Frontal cortex (tissue), 4 donors: ENCODE results near the gene ID3. TPM values are rescaled to one million over a fixed set of nuclear protein-coding genes. Genes with fewer than 3 reads are reported as not detected.
A peak's percentile ranks its signal among the peaks of the same experiment; 100 is the strongest.

ENCODE experiments used
- DNase-seq, 2 donors: peaks; one replicate each; pipeline ENCODE4 v3.0.0; 2012; ENCODE audit warnings: low spot score in 2 of 2
- FAIRE-seq: peaks from 2 replicates; lab custom pipeline; 2012; peaks lifted over from hg19 to GRCh38; lab: Jason Lieb, UNC
- total RNA-seq: library from RNA; depleted of rRNA; stranded (reverse); fragments of >200 nt; gene quantifications from one replicate; pipeline ENCODE4 v1.2.3, GENCODE V29; 2014
- donor health status: control.
- donor health status: control.
- donor health status: control.

ID3 gene
- total RNA-seq, 1 donor from 2014 or later = 22.4 TPM

- peak; percentile 88 to 99 for DNase-seq
- FAIRE-seq = no peak
Observed at GRCh38 chr1:23530747-23531561, 28.3 kb downstream of the ID3 start, which contains the start of gene E2F2. Gene E2F2 (minus strand): TSS chr1:23531233. CDS start chr1:23530793, 440 bp downstream.

GRCh38 chr1:23530087-23530746 is 29.1 kb downstream of the ID3 start:
- DNase-seq (no peak), FAIRE-seq (no peak)

DNA sequence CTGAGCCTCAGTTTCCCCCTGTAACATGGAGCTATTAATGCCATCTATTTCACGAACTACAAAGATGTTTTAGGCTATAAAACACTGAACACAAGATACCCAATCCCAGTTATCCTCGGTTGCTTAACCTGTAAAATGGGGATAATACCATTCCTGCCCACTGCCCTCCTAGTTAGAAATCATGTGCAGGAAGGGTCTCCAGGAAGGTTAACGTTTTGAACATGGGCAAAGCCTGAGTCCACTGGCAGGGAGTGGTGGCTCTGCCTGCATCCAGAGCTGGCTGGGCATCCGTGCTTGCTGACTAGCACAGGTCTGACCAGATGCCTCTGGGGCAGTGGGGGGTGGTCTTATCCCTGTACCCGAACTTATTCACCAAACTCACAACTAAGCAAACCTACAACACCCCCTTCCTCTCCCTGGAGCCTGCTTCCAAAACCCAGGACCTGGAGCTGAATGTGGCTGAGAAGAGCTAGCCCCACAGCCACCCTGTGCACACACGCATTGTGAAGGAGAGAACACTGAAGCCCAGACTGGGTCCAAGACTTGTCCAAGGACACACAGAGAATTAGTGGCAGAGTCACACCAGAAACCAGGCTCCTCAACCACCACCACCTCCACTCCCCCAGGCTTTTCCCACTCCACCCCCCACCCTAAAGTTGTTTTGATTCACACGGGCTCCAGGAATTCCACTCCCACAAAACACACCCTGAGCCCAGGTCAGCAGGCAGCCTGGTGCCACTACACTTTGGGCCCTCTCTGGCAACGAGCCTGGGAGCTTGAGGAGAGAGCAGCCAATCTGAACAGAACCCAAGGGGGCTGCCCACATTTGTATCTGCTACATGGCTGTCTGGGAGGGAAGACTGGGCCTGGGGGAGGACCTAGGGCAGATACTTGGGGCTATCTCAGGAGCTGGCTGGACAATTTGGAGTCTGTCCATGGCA is 29.9 kb downstream of the ID3 start:
- DNase-seq = no peak

DNA sequence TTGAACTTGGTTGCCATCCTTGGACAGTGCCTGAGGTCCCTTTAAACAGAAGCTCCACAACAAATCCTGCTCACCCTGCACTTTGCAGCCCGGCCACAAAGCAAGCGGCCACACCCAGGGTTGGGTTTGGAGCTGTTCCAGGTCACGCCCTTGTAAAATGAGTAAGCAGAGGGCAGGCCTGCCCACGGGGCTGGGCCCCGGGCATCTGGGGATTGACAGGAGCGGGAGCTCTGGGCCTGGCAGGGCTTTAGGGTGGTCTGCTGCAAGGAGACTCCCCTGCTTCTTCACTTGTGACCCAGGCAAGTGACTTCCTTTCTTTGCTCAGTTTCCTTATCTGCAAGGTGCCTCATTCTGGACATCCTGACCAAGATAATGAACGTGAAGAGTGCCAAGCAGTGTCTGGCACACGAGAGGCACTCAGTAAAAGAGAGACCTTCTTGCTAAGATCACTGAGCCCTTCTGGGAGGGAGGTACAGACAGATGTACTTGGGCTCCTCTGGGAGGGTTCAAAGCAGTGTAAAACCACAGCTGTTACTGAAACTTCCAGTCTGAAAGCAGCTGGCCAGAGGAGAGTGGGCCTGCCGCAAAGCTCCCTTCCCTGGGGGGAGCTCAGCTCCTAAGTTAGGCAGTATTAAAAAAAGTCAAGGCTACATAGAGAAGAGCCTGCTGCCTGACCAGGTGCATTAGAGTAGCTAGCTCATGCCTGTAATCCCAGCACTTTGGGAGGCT is 30.9 kb downstream of the ID3 start:
- FAIRE-seq = no peak
- no peak for DNase-seq

More for the DNA sequence above, 29.9 kb downstream of the ID3 start:
- FAIRE-seq = no peak

- no peak for DNase-seq
Observed at GRCh38 chr1:23527900-23528249, 31.4 kb downstream of the ID3 start.

DNA sequence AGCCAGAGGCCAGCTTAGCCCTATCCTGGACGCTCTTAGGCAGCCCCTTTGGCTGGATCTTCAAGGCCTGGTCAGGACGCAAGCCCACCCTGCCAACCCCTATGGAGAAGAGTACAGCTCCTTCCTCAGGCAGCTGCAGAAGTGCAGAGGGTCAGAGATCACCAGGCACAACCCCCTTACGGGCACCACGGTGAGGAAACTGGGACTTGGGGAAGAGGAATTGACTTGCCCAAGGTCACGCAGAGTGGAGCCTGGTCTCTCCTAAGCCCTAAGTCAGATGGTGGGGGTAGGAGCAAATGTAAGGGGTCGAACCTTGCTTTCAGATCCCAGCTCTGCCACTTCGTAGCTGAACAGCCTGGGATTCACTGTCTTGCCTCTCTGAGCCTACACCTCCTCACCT is 31.9 kb downstream of the ID3 start:
- FAIRE-seq (no peak), DNase-seq (no peak)

More at GRCh38 chr1:23527900-23528249, 31.4 kb downstream of the ID3 start:
- no peak for FAIRE-seq

DNA sequence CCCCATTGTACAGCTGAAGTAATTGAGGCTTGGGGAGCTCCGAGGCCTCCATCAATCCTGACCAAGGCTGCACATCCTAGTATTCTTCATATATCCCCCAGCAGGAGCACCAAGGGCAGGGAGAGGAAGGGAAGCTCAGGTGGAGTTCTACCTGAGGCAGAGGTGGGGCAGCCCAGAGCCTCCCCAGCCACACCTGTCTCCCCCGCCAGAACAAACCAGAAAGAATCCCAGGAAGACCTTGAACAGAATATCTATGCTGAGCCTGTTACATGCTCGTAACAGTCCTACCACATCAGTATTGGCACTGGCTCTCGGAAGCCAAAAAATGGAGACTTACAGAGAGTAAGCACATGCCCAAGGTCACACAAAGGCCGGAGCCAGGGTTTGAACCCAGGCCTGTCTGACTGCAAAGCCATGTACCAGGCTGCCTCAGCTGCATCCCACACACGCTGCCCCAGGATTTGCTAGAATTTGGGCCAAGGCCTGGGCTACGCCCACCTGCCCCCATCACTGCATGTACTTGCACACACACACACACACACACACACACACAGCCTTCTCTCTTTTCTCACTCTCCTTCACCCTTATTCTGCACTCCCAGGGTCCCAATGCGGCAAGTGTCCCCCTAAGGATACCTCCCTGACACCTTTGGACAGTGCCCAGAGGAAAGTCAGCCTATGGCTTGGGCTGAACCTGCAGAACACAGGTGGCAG is 32.8 kb downstream of the ID3 start:
- no peak for FAIRE-seq

GRCh38 chr1:23525558-23526250 is 33.6 kb downstream of the ID3 start:
- FAIRE-seq = no peak
- no peak for DNase-seq

More for the DNA sequence above, 32.8 kb downstream of the ID3 start:
- no peak for DNase-seq

- DNase-seq (no peak), FAIRE-seq (no peak)
Observed at GRCh38 chr1:23524716-23525401, 34.4 kb downstream of the ID3 start.

DNA sequence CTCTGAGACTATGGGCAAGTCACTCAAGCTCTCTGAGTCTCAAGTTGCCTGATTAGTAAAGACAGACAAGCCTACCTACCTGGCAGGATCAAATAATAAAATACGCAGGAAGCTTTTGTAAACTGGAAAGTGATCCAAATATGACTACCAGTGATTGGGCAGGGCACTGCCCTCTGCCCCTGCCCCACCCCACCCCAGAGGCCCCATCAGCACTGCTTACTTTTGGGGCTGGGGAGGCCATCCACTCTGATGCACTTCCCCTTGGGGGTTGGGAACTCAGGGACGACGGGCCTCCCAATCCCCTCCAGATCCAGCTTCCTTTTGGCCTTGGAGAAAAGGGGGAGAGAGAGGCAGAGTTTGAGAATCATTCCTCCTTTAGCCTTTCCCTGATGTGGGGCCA is 35.1 kb downstream of the ID3 start:
- FAIRE-seq = no peak
- no peak for DNase-seq

DNA sequence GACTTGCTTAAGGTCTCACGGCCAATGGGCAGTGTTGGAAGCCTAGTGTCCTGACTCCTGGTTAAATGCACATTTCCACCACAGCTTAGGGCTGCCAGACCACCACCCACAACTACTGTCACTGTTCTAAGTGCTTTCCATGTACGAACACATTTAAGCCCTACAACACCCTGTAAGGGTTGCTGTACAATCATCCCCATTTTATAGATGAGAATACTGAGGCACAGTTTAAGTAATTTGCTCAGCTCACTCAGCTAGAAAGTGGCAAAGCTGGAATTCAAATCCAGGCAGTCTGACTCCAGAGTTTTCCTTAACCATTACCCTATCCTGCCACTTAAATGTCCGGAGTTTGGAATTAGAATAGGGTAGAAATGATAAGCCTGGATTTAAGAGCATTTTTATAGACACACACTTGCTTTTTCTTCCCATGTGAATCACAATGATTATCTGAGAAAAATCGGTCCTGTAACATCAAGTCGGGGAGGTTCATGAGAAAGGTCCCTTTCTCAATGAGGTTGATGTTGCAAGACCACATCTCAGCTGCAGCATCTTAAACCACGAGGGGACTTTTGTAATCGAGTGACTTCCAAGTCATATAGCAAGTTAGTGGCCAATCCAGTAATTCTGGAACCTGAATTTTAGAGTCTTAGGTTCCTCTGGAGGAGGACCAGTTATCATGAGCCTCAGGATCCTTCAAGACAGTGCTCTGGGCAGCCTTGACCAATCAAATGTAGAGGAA is 36.9 kb downstream of the ID3 start:
- FAIRE-seq = no peak

GRCh38 chr1:23521588-23521987 is 37.7 kb downstream of the ID3 start:
- FAIRE-seq (no peak), DNase-seq (no peak)

More for the DNA sequence above, 36.9 kb downstream of the ID3 start:
- no peak for DNase-seq

DNA sequence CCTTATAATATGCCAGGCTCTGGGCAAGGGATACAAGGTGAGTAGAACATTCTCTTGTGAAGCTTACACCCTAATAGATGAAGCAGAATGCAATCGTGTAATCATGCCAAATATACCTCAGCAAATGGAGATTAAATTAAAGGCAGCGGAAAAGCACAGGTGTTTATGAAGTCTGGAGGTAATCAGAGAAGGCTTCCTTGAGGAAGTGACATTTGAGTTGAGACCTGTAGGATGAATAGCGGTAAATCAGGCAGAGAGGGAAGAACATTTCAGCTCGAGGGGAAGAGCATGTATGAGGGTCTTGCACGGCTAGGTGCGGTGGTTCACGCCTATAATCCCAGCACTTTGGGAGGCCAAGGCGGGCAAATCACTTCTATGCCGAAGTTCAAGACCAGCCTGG is 41.7 kb downstream of the ID3 start:
- DNase-seq (no peak), FAIRE-seq (no peak)

DNA sequence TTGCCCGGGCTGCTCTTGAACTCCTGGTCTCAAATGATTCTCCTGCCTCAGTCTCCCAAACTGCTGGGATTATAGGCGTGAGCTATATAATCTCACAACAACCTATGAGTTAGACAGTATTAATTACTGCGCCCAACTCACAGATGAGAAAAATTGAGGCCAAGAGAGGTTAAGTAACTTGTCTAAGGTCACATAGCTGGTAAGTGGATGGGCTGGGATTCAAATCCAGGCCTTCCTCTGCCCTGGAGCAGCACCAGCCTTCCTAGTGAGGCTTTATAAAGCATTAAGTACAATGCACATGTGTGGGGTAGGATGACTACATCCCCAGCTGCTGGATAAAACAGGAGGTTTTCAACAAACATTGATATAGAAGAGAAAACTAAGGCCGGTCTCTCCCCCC is 43.4 kb downstream of the ID3 start:
- no peak for FAIRE-seq
- no peak for DNase-seq

GRCh38 chr1:23514111-23514679 is 45.1 kb downstream of the ID3 start:
- DNase-seq (no peak), FAIRE-seq (no peak)

DNA sequence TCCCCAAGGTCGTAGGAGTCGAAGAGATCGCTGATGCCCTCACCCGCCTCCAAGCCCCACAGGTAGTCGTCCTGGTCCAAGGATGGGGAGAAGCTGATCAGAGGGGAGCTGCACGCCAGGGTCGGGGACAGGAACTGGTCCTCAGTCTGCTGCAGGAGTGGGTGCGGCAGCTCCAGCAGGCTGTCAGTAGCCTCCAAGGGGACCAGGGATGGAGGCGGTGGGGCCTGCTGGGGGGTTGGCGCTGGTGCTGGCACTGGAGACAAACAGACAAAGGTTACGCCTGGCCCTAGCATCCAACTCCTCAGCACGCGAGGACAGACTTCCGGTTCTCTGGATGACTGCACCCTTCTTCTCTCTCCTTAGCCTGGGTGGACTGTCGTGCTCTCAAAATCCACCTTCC is 49.4 kb downstream of the ID3 start:
- DNase-seq (no peak), FAIRE-seq (no peak)
